Measurements from ENCODE around the gene ZNF865.
A peak's percentile ranks its signal among the peaks of the same experiment; 100 is the strongest.

The ZNF865 gene

GRCh38 chr19:55605207-55605636 lies 225 bp upstream of the ZNF865 start:
- DNase-seq (ENCODE audit: low read depth): peak; percentile 97

GRCh38 chr19:55606471-55606787 lies 982 bp downstream of the ZNF865 start:
- DNase-seq (ENCODE audit: low read depth): no peak

GRCh38 chr19:55606817-55607216 lies 1.4 kb downstream of the ZNF865 start:
- DNase-seq (ENCODE audit: low read depth): no peak

- no peak for DNase-seq (ENCODE audit: low read depth)
These were observed 3.9 kb downstream of the ZNF865 start for GRCh38 chr19:55609326-55609725.

GRCh38 chr19:55611300-55611982 lies 6.0 kb downstream of the ZNF865 start:
- no peak for DNase-seq (ENCODE audit: low read depth)

- no peak for DNase-seq (ENCODE audit: low read depth)
These were observed 6.7 kb downstream of the ZNF865 start for GRCh38 chr19:55611983-55612645.

- no peak for DNase-seq (ENCODE audit: low read depth)
These were observed 7.9 kb downstream of the ZNF865 start for GRCh38 chr19:55613396-55613795.

GRCh38 chr19:55613930-55614710 lies 8.7 kb downstream of the ZNF865 start:
- no peak for DNase-seq (ENCODE audit: low read depth)

- no peak for DNase-seq (ENCODE audit: low read depth)
These were observed 9.5 kb downstream of the ZNF865 start for GRCh38 chr19:55614711-55615542.

GRCh38 chr19:55615543-55616394 lies 10.3 kb downstream of the ZNF865 start:
- no peak for DNase-seq (ENCODE audit: low read depth)

- no peak for DNase-seq (ENCODE audit: low read depth)
These were observed 11.0 kb downstream of the ZNF865 start for GRCh38 chr19:55616395-55616875.

GRCh38 chr19:55617426-55617825 lies 12.0 kb downstream of the ZNF865 start:
- DNase-seq (ENCODE audit: low read depth): no peak

- DNase-seq (ENCODE audit: low read depth): no peak
These were observed 13.0 kb downstream of the ZNF865 start for GRCh38 chr19:55618426-55618825.

- no peak for DNase-seq (ENCODE audit: low read depth)
These were observed 13.8 kb downstream of the ZNF865 start for GRCh38 chr19:55619286-55619685.

GRCh38 chr19:55620410-55621204 lies 15.2 kb downstream of the ZNF865 start:
- DNase-seq (ENCODE audit: low read depth): no peak

- DNase-seq (ENCODE audit: low read depth): no peak
These were observed 15.8 kb downstream of the ZNF865 start for GRCh38 chr19:55621205-55621672.

- DNase-seq (ENCODE audit: low read depth): no peak
These were observed 16.3 kb downstream of the ZNF865 start for GRCh38 chr19:55621673-55622231.

- DNase-seq (ENCODE audit: low read depth): no peak
These were observed 17.0 kb downstream of the ZNF865 start for GRCh38 chr19:55622242-55622969.

GRCh38 chr19:55623130-55623529 lies 17.7 kb downstream of the ZNF865 start:
- no peak for DNase-seq (ENCODE audit: low read depth)
